Kidney epithelial cell (primary cell): Measurements from ENCODE around the gene ITLN1. TPM values are rescaled to one million over a fixed set of nuclear protein-coding genes. Genes with fewer than 3 reads are reported as not detected.

Source experiments
- DNase-seq: peaks from one replicate; pipeline ENCODE4 v3.0.0-alpha.2; 2010; ENCODE audit warnings: low read depth
- H3K27me3 ChIP-seq: 2 replicates; pipeline ENCODE4 v1.6.0; 2011; ENCODE audit warnings: low read length; ENCODE audit not compliant: control insufficient read depth, insufficient read depth
- H3K36me3 ChIP-seq: 2 replicates; pipeline ENCODE4 v1.5.1; 2011; ENCODE audit warnings: low read length; ENCODE audit not compliant: control insufficient read depth, insufficient read depth
- H3K4me3 ChIP-seq: 2 replicates; pipeline ENCODE4 v1.5.1; 2011; ENCODE audit warnings: low read depth, mild to moderate bottlenecking, control low read depth, low read length
- total RNA-seq: library from RNA; depleted of rRNA; stranded (reverse); fragments of >200 nt; gene quantifications from 2 replicates; pipeline ENCODE4 v1.2.3, GENCODE V29; 2015
- TF ChIP-seq, protein P1 (sequence below): IDR thresholded peaks from 2 replicates; pipeline ENCODE4 v1.5.1; 2011; ENCODE audit warnings: mild to moderate bottlenecking, moderate library complexity, low read length, control low read depth, inconsistent platforms; ENCODE audit not compliant: insufficient read depth, poor library complexity, severe bottlenecking

Gene ITLN1
- total RNA-seq, 1 donor from 2014 or later = not detected

- TF ChIP-seq, protein P1, sequence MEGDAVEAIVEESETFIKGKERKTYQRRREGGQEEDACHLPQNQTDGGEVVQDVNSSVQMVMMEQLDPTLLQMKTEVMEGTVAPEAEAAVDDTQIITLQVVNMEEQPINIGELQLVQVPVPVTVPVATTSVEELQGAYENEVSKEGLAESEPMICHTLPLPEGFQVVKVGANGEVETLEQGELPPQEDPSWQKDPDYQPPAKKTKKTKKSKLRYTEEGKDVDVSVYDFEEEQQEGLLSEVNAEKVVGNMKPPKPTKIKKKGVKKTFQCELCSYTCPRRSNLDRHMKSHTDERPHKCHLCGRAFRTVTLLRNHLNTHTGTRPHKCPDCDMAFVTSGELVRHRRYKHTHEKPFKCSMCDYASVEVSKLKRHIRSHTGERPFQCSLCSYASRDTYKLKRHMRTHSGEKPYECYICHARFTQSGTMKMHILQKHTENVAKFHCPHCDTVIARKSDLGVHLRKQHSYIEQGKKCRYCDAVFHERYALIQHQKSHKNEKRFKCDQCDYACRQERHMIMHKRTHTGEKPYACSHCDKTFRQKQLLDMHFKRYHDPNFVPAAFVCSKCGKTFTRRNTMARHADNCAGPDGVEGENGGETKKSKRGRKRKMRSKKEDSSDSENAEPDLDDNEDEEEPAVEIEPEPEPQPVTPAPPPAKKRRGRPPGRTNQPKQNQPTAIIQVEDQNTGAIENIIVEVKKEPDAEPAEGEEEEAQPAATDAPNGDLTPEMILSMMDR = no peak
- no peaks in the 10 kb centered on the region for H3K36me3 ChIP-seq
- no peak for DNase-seq
- no peak overlapping the region for H3K4me3 ChIP-seq
- H3K27me3 ChIP-seq = no peaks in the 10 kb centered on the region
Observed at GRCh38 chr1:160835751-160836150, 49.2 kb downstream of the ITLN1 start.

DNA sequence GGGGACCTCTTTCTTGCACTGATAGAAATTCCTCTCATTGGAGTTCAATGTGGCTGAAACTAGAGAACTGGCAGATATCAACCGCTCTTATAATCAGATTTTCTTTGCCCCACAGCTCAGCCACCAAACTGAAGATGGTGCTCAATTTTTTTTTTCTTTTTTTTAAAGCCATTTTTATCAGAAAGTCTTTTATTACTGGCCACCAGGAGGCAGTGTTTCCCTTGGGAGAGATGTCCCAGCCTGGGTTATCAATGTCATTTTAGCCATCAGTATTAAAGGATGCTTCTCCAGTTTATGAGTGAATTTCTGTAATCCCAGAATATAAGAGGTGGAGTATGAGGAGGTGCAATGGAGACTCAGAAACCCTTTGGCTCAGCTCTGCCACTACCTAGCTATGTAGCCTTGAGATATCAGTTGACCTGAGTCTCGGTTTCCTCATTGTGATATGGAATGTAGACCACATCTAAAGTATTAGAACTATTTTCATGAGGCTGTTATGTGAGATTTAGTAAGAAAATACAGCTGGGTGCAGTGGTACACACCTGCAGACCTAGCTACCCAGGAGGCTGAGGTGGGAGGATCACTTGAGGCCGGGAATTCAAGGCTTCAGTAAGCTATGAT lies 49.9 kb downstream of the ITLN1 start:
- Histone ChIP-seq H3K4me3 (no peak overlapping the region), H3K36me3 (no peaks in the 10 kb centered on the region), H3K27me3 (no peaks in the 10 kb centered on the region)
- TF ChIP-seq, protein P1 = peak; percentile 63
- DNase-seq = no peak

- Histone ChIP-seq H3K36me3 (no peaks in the 10 kb centered on the region), H3K4me3 (no peak overlapping the region), H3K27me3 (no peaks in the 10 kb centered on the region)
- no peak for DNase-seq
- TF ChIP-seq, protein P1 = peak; percentile 72
Observed at GRCh38 chr1:160830321-160831153, 54.4 kb downstream of the ITLN1 start.

DNA sequence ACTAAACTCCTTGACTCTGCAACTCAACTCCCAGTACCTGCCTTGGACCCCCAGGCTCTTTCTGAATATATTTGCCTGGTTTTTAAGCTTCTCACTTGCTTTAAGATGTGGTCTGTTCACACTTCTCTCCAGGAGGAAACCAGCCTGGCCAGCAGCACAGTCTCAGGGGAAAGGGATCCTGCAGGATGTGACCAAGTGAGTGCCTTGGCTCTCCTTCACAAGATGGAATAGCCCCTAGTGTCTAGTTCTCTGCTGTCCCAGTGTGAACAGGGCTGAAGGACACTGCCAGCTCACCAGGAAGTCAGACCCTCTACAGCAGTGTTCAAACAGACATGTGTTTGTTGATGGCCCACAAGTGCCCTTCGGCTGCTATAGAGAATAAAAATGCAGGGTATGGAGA lies 55.2 kb downstream of the ITLN1 start:
- no peaks in the 10 kb centered on the region for H3K27me3 ChIP-seq
- no peak overlapping the region for H3K4me3 ChIP-seq
- TF ChIP-seq, protein P1 = no peak
- no peak for DNase-seq
- no peaks in the 10 kb centered on the region for H3K36me3 ChIP-seq

GRCh38 chr1:160827418-160827817 lies 57.6 kb downstream of the ITLN1 start:
- no peak for DNase-seq
- no peaks in the 10 kb centered on the region for H3K27me3 ChIP-seq
- TF ChIP-seq, protein P1 = no peak
- no peak overlapping the region for H3K4me3 ChIP-seq
- no peaks in the 10 kb centered on the region for H3K36me3 ChIP-seq

GRCh38 chr1:160826546-160826945 lies 58.4 kb downstream of the ITLN1 start:
- Histone ChIP-seq H3K4me3 (no peak overlapping the region), H3K27me3 (no peaks in the 10 kb centered on the region), H3K36me3 (no peaks in the 10 kb centered on the region)
- no peak for DNase-seq
- TF ChIP-seq, protein P1 = no peak
